GM13977 (cell line): ENCODE results near the gene DDIT3.

Experiments
- DNase-seq: peaks from one replicate; pipeline ENCODE4 v3.0.0; 2012; ENCODE audit warnings: low spot score
- in situ Hi-C: fragments of 300-500 bp; cut with MboI; formaldehyde crosslinking; loops from one replicate; pipeline ENCODE4 v1.12.0; 2022; ENCODE audit warnings: low sequenced_read_pairs, low pct_unique_long_range_greater_than_20kb, mixed read lengths, inconsistent platforms; ENCODE audit not compliant: unreplicated experiment
- TF ChIP-seq, protein P1 (sequence below): IDR thresholded peaks from 2 replicates; pipeline ENCODE4 v1.5.1; 2012; ENCODE audit warnings: mild to moderate bottlenecking, control low read depth; ENCODE audit not compliant: insufficient read depth; ENCODE audit errors: extremely low read depth, missing control alignments

DDIT3 gene

DNA sequence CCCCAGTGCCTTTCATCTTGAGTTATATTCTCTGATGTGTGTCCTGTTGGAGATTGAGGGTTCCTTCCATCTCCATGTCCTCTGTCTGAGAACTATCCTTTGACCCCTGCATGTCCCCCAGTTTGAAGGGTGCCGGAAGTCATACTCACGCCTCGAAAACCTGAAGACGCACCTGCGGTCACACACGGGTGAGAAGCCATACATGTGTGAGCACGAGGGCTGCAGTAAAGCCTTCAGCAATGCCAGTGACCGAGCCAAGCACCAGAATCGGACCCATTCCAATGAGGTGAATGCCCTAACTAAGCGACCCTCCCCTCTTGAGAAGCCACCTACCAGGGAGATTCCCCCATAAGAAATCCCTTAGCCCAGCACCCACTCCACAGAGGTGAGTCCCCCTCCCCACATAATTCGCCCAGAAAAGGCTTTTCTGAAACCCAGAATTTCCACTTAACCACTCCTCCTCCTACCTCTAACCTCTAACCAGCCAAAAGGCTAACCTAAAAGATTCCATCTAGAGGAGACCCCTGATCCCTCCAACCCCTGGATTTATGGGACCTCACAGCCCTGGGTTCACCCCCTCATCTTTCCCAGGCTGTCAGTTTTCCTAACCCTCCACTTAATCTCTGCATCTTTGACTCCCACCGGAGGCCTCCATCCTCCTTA lies 53.0 kb downstream of the DDIT3 start:
- in situ Hi-C loops = no loop called here
- TF ChIP-seq, protein P1, sequence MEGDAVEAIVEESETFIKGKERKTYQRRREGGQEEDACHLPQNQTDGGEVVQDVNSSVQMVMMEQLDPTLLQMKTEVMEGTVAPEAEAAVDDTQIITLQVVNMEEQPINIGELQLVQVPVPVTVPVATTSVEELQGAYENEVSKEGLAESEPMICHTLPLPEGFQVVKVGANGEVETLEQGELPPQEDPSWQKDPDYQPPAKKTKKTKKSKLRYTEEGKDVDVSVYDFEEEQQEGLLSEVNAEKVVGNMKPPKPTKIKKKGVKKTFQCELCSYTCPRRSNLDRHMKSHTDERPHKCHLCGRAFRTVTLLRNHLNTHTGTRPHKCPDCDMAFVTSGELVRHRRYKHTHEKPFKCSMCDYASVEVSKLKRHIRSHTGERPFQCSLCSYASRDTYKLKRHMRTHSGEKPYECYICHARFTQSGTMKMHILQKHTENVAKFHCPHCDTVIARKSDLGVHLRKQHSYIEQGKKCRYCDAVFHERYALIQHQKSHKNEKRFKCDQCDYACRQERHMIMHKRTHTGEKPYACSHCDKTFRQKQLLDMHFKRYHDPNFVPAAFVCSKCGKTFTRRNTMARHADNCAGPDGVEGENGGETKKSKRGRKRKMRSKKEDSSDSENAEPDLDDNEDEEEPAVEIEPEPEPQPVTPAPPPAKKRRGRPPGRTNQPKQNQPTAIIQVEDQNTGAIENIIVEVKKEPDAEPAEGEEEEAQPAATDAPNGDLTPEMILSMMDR = no peak
- no peak for DNase-seq
